NCI-H128 (cell line): ENCODE results near the gene PAX2.
"Not testable (repeated sequence)": the region's sequence is repeated elsewhere in the genome, so short reads cannot be mapped to it uniquely, and the experiment has no call there.

Source experiments
- DNase-seq: peaks from one replicate; lab custom pipeline; 2025; ENCODE audit not compliant: unreplicated experiment; lab: John Stamatoyannopoulos, UW

Gene PAX2

GRCh38 chr10:100744987-100745881 lies at the start of gene PAX2:
PAX2 (plus strand) TSS chr10:100745582; CDS start chr10:100746261, 679 bp downstream.
- no peak for DNase-seq

GRCh38 chr10:100696477-100696901 lies 48.9 kb upstream of the PAX2 start:
- no peak for DNase-seq

GRCh38 chr10:100697070-100697469 lies 48.3 kb upstream of the PAX2 start:
- DNase-seq, result no peak

- DNase-seq, result no peak
These were observed 47.8 kb upstream of the PAX2 start for GRCh38 chr10:100697631-100698030.

GRCh38 chr10:100701704-100702103 lies 43.7 kb upstream of the PAX2 start:
- not testable (repeated sequence) for DNase-seq

GRCh38 chr10:100705139-100705538 lies 40.2 kb upstream of the PAX2 start:
- no peak for DNase-seq

GRCh38 chr10:100707261-100707848 lies 38.0 kb upstream of the PAX2 start:
- DNase-seq, result no peak

GRCh38 chr10:100709146-100710082 lies 36.0 kb upstream of the PAX2 start:
- no peak for DNase-seq

- DNase-seq, result peak; percentile 1
These were observed 35.1 kb upstream of the PAX2 start for GRCh38 chr10:100710151-100710871.

GRCh38 chr10:100713049-100713858 lies 32.1 kb upstream of the PAX2 start:
- DNase-seq, result no peak

- DNase-seq, result no peak
These were observed 31.4 kb upstream of the PAX2 start for GRCh38 chr10:100713859-100714565.

GRCh38 chr10:100714566-100714950 lies 30.8 kb upstream of the PAX2 start:
- no peak for DNase-seq

- DNase-seq, result no peak
These were observed 30.3 kb upstream of the PAX2 start for GRCh38 chr10:100715101-100715444.

- DNase-seq, result no peak
These were observed 29.7 kb upstream of the PAX2 start for GRCh38 chr10:100715445-100716385.

- DNase-seq, result no peak
These were observed 28.2 kb upstream of the PAX2 start for GRCh38 chr10:100717166-100717565.

- DNase-seq, result no peak
These were observed 27.1 kb upstream of the PAX2 start for GRCh38 chr10:100718197-100718742.

GRCh38 chr10:100723180-100723579 lies 22.2 kb upstream of the PAX2 start:
- no peak for DNase-seq
